H1 (cell line): Measurements from ENCODE around the gene IFITM2. TPM values are rescaled to one million over a fixed set of nuclear protein-coding genes. Genes with fewer than 3 reads are reported as not detected.

Experiments used
- E2F6 ChIP-seq: IDR thresholded peaks from 2 replicates; pipeline ENCODE4 v1.6.1; 2012; ENCODE audit warnings: inconsistent platforms
- EGR1 ChIP-seq: IDR thresholded peaks from 2 replicates; pipeline ENCODE4 v1.6.1; 2011; ENCODE audit warnings: low read depth, low read length, borderline replicate concordance
- NANOG ChIP-seq: IDR thresholded peaks from 2 replicates; pipeline ENCODE4 v1.6.1; 2011; ENCODE audit warnings: low read length, low read depth, mild to moderate bottlenecking, inconsistent platforms; ENCODE audit not compliant: insufficient read depth, poor library complexity, severe bottlenecking
- PHF8 ChIP-seq: fragments of 200-600 bp; sonication (generic); conservative IDR thresholded peaks from 2 replicates; pipeline ENCODE4 v1.7.1; 2012; ENCODE audit warnings: low read depth, mild to moderate bottlenecking, inconsistent platforms, low read length, moderate library complexity
- SAP30 ChIP-seq: fragments of 300-600 bp; sonication (generic); IDR thresholded peaks from 2 replicates; pipeline ENCODE4 v1.7.1; 2012; ENCODE audit warnings: low read length, moderate library complexity, mild to moderate bottlenecking, inconsistent platforms; ENCODE audit not compliant: insufficient read depth, insufficient replicate concordance
- polyA plus RNA-seq, 7 experiments: library from polyadenylated mRNA; depleted of rRNA in 3 of 7; stranded (reverse) in 5 of 7; unstranded in 2 of 7; fragments of >200 nt in 5 of 7; fragments of 200-250 nt in 2 of 7; gene quantifications; 1 replicate in 5 of 7; 2 replicates in 1 of 7; 4 replicates in 1 of 7; pipeline versions ENCODE4 v1.2.1 to v1.2.3, GENCODE V29; 2011 to 2013; ENCODE audit warnings: missing spikeins in 2 of 7, mixed read lengths in 2 of 7
- total RNA-seq: library from RNA; stranded (reverse); fragmentation: NEBNext Ultra II Directional; extraction: Animal tissue kit (Norgen Biotek cat#: 25700); gene quantifications from 2 replicates; pipeline ENCODE4 v1.2.1, GENCODE V29; 2021

IFITM2 gene
- total and polyA plus RNA-seq, 2 of the 8 experiments (the other 6 are each of a cell fraction or from before 2014, with no cell fraction given), result 399 to 764 TPM

GRCh38 chr11:284105-285020 lies 23.3 kb upstream of the IFITM2 start (continued):
- TF ChIP-seq E2F6 (no peak), PHF8 (no peak), EGR1 (no peak), NANOG (no peak), SAP30 (no peak)
